Esophagus muscularis mucosa (tissue), 3 donors: ENCODE measurements around the gene DMD.

Experiments
- POLR2AphosphoS5 ChIP-seq, 2 donors: sonication (generic); formaldehyde crosslinking; IDR thresholded peaks; one replicate each; pipeline ENCODE4 v1.6.1; 2017; ENCODE audit warnings: antibody characterized with exemption in 2 of 2
- TF ChIP-seq, protein P1 (sequence below), 3 experiments: fragments of 200-600 bp in 2 of 3; fragments of 450-650 bp in 1 of 3; sonication (generic) in 2 of 3; IDR thresholded peaks; one replicate each; pipeline ENCODE4 v1.5.1; 2017 to 2019; ENCODE audit warnings: antibody characterized with exemption in 3 of 3, mild to moderate bottlenecking in 2 of 3, moderate library complexity in 1 of 3

DNA sequence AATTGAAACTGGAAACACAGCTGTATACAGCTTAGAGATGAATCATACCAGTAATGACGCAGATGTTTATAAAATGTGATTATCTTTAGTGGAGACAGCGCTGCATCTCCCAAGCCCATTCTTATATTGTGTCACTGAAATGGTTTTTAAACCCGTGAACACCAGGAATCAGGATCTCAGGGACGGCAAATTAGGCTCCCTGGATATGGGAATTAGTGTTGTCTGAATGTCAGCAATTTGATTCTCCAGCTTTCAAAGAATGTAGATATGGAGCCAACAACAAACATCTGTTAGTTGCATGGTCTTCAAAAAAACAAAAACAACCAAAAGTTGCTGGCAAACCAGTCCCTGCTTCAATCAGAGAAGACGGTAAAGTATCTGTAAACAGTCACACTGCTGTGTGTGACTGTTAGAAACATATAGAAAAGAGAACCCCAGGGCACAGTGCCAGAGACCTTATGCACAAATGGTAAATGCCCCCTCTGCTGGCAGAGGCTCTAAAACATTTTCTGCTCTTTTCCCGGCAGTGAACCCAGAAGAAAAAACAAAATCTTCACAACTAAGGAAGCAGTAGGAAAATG is 1787.7 kb downstream of the DMD start:
- TF ChIP-seq, protein P1, sequence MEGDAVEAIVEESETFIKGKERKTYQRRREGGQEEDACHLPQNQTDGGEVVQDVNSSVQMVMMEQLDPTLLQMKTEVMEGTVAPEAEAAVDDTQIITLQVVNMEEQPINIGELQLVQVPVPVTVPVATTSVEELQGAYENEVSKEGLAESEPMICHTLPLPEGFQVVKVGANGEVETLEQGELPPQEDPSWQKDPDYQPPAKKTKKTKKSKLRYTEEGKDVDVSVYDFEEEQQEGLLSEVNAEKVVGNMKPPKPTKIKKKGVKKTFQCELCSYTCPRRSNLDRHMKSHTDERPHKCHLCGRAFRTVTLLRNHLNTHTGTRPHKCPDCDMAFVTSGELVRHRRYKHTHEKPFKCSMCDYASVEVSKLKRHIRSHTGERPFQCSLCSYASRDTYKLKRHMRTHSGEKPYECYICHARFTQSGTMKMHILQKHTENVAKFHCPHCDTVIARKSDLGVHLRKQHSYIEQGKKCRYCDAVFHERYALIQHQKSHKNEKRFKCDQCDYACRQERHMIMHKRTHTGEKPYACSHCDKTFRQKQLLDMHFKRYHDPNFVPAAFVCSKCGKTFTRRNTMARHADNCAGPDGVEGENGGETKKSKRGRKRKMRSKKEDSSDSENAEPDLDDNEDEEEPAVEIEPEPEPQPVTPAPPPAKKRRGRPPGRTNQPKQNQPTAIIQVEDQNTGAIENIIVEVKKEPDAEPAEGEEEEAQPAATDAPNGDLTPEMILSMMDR (IDR thresholded peaks at IDR 0.05), result peak in 1 of 3 experiments; percentile 17
- no peak for TF ChIP-seq POLR2AphosphoS5 (IDR thresholded peaks at IDR 0.05)
